ENCODE data around the gene TNNC2. TPM values are rescaled to one million over a fixed set of nuclear protein-coding genes. Genes with fewer than 3 reads are reported as not detected.

The TNNC2 gene
- total and polyA plus RNA-seq, 2 of the 13 experiments (the other 11 are each of a cell fraction or from before 2014, with no cell fraction given) = 1.8 to 4.7 TPM

DNA sequence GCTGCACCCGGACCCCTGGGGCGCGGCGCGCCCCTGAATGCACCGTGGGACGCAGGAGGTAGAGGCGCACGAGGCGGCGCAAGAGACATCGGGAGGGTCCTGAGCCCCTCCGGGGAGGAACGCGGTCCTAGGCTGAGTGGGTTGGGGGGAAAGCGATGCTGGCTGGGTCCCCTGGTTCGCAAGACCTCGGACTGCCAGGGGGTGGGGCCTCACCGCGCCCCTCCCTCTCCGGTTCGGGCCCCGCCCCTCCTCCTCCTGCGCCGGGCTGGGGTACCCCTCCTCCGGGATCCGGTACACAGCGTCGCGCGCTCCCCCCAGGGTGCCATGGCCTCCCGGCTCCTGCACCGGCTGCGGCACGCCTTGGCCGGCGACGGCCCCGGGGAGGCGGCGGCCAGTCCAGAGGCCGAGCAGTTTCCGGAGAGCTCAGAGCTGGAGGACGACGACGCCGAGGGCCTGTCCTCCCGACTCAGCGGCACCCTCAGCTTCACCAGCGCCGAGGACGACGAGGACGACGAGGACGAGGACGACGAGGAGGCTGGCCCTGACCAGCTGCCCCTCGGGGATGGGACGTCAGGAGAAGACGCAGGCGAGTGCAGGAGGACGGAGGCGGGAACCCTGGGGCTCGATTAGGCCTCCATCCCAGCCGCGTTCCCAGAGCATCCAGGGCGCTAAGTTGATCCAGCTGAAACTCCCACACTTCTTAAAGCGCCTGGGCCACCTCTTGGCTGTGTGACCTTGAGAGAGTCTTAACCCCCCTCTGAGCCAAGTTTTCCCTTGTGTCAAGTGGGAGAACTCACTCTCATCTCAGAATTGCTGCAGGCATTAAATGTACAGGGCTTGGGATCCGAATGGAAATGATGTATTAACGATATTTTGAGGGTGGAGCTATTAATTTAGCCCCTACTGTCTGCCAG lies 7.0 kb upstream of the TNNC2 start (continued):
- TF ChIP-seq SOX13 (IDR thresholded peaks at IDR 0.05) (no peak; the same call in 1 of the 2 replicates), SOX13 (CRISPR knock-in tag; conservative IDR thresholded peaks at IDR 0.05 in 1 of 2, IDR thresholded peaks at IDR 0.05 in 1 of 2) (no peak), ZNF20 (CRISPR knock-in tag; IDR thresholded peaks at IDR 0.05) (no peak), ZKSCAN8 (CRISPR knock-in tag; IDR thresholded peaks at IDR 0.05; ENCODE audit: borderline replicate concordance) (no peak), THAP11 (CRISPR knock-in tag; IDR thresholded peaks at IDR 0.05) (no peak; the same call in 1 of the 2 replicates), RAD51 (IDR thresholded peaks at IDR 0.05; ENCODE audit: borderline replicate concordance) (no peak), ZNF891 (CRISPR knock-in tag; IDR thresholded peaks at IDR 0.05) (peak; percentile 43), ZNF292 (CRISPR knock-in tag; IDR thresholded peaks at IDR 0.05; ENCODE audit: borderline replicate concordance, low read depth) (no peak), ARNTL (CRISPR knock-in tag; IDR thresholded peaks at IDR 0.05) (no peak), CENPT (CRISPR knock-in tag; IDR thresholded peaks at IDR 0.05; ENCODE audit: low read depth) (no peak), RXRB (CRISPR knock-in tag; IDR thresholded peaks at IDR 0.05; ENCODE audit: borderline replicate concordance) (no peak), ELF3 (CRISPR knock-in tag; IDR thresholded peaks at IDR 0.05) (no peak; the same call in 1 of the 2 replicates), ZNF564 (CRISPR knock-in tag; IDR thresholded peaks at IDR 0.05) (peak; percentile 33; the same call in 1 of the 2 replicates), MTA1 (CRISPR knock-in tag; IDR thresholded peaks at IDR 0.05; ENCODE audit: borderline replicate concordance) (no peak), CREB1 (IDR thresholded peaks at IDR 0.05) (no peak), CREB1 (CRISPR knock-in tag; IDR thresholded peaks at IDR 0.05) (no peak), XRCC5 (optimal IDR thresholded peaks at IDR 0.05; ENCODE audit: low read length) (no peak), ZFP90 (CRISPR knock-in tag; IDR thresholded peaks at IDR 0.05; ENCODE audit: borderline replicate concordance) (no peak; the same call in 1 of the 2 replicates), ZMYM2 (CRISPR knock-in tag; IDR thresholded peaks at IDR 0.05) (peak; percentile 82; the same call in 1 of the 2 replicates)
- TF ChIP-seq, protein P1, sequence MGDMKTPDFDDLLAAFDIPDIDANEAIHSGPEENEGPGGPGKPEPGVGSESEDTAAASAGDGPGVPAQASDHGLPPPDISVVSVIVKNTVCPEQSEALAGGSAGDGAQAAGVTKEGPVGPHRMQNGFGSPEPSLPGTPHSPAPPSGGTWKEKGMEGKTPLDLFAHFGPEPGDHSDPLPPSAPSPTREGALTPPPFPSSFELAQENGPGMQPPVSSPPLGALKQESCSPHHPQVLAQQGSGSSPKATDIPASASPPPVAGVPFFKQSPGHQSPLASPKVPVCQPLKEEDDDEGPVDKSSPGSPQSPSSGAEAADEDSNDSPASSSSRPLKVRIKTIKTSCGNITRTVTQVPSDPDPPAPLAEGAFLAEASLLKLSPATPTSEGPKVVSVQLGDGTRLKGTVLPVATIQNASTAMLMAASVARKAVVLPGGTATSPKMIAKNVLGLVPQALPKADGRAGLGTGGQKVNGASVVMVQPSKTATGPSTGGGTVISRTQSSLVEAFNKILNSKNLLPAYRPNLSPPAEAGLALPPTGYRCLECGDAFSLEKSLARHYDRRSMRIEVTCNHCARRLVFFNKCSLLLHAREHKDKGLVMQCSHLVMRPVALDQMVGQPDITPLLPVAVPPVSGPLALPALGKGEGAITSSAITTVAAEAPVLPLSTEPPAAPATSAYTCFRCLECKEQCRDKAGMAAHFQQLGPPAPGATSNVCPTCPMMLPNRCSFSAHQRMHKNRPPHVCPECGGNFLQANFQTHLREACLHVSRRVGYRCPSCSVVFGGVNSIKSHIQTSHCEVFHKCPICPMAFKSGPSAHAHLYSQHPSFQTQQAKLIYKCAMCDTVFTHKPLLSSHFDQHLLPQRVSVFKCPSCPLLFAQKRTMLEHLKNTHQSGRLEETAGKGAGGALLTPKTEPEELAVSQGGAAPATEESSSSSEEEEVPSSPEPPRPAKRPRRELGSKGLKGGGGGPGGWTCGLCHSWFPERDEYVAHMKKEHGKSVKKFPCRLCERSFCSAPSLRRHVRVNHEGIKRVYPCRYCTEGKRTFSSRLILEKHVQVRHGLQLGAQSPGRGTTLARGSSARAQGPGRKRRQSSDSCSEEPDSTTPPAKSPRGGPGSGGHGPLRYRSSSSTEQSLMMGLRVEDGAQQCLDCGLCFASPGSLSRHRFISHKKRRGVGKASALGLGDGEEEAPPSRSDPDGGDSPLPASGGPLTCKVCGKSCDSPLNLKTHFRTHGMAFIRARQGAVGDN (CRISPR knock-in tag; IDR thresholded peaks at IDR 0.05) = peak; percentile 98
- TF ChIP-seq, protein P2, sequence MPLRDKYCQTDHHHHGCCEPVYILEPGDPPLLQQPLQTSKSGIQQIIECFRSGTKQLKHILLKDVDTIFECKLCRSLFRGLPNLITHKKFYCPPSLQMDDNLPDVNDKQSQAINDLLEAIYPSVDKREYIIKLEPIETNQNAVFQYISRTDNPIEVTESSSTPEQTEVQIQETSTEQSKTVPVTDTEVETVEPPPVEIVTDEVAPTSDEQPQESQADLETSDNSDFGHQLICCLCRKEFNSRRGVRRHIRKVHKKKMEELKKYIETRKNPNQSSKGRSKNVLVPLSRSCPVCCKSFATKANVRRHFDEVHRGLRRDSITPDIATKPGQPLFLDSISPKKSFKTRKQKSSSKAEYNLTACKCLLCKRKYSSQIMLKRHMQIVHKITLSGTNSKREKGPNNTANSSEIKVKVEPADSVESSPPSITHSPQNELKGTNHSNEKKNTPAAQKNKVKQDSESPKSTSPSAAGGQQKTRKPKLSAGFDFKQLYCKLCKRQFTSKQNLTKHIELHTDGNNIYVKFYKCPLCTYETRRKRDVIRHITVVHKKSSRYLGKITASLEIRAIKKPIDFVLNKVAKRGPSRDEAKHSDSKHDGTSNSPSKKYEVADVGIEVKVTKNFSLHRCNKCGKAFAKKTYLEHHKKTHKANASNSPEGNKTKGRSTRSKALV (CRISPR knock-in tag; IDR thresholded peaks at IDR 0.05) = no peak
- TF ChIP-seq, protein P3, sequence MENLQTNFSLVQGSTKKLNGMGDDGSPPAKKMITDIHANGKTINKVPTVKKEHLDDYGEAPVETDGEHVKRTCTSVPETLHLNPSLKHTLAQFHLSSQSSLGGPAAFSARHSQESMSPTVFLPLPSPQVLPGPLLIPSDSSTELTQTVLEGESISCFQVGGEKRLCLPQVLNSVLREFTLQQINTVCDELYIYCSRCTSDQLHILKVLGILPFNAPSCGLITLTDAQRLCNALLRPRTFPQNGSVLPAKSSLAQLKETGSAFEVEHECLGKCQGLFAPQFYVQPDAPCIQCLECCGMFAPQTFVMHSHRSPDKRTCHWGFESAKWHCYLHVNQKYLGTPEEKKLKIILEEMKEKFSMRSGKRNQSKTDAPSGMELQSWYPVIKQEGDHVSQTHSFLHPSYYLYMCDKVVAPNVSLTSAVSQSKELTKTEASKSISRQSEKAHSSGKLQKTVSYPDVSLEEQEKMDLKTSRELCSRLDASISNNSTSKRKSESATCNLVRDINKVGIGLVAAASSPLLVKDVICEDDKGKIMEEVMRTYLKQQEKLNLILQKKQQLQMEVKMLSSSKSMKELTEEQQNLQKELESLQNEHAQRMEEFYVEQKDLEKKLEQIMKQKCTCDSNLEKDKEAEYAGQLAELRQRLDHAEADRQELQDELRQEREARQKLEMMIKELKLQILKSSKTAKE (CRISPR knock-in tag; IDR thresholded peaks at IDR 0.05; ENCODE audit: borderline replicate concordance) = peak; percentile 66
